Hematopoietic multipotent progenitor cell treated with erythropoietin and hydrocortisone succinate and interleukin-3 and kit ligand, for 4 days (in vitro differentiated cells): ENCODE measurements around the gene TBRG4.

Source experiments
- DNase-seq: peaks from one replicate; pipeline ENCODE4 v3.0.0-alpha.2; 2015

Gene TBRG4

GRCh38 chr7:45140827-45141226 lies 29.3 kb upstream of the TBRG4 start:
- peak; percentile 54 for DNase-seq

- DNase-seq = peak; percentile 65
Measured at GRCh38 chr7:45138433-45139267, 27.2 kb upstream of the TBRG4 start.

GRCh38 chr7:45136106-45137060 lies 24.9 kb upstream of the TBRG4 start:
- peak; percentile 91 for DNase-seq

GRCh38 chr7:45133877-45134276 lies 22.4 kb upstream of the TBRG4 start:
- no peak for DNase-seq

- no peak for DNase-seq
Measured at GRCh38 chr7:45133352-45133751, 21.9 kb upstream of the TBRG4 start.

GRCh38 chr7:45132708-45133320 lies 21.3 kb upstream of the TBRG4 start:
- DNase-seq = no peak

DNA sequence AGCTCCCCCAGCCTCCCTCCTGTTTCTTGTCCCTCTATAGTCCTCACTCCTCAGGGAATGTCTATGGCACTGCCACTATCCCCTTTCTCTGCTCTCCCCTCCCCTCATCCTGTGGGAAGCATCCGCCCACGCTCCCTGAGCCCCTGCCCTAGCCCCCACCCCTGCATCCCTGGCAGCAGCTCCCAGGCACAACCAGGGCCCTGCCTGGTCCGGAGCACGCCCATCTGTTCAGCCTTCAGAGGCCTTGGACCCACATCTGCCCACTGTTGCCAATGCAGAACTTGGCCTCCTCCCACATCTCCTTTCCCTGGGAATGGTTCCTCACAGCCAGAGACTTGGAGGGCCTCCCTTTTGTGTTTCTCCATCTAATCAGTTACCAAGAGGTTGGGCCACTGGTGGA lies 20.4 kb upstream of the TBRG4 start:
- DNase-seq = no peak

DNA sequence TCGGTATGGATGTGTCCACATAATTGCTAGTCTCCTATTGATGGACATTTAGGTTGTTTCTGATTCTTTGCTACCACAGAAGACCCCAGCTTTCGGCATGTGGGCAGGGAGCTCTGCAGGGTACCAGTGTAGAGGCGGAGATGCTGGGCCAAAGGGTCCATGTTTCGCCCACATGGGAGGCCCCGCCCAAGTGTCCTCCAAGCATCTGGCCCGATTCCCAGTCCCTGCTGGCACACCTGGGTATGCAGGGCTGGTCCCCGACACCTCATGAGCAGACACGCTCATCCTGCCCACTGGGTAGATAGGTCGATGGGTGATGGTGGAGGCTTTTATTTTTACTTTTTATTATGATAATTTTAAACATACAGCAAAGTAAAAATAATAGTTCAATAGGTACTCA lies 19.4 kb upstream of the TBRG4 start:
- DNase-seq = no peak

DNA sequence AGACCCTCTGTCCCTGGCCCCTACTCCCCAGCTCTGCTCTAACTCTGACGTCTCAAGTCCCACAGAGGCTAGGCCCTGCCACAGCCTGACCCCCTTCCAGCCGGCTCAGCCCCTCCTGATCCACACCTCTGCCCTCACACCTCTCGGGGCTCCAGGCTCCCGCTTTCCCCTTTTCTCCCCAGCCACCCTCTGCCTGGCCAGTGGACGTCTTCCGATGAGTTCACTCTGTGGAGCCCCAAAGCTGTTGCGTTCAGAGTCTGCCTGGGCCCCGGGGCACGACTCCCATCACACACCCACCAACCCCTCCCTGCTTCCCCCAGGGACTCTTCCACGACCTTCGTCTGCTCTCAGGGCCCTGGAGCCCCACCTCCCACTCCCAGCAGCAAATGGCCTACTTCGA lies 18.4 kb upstream of the TBRG4 start:
- DNase-seq = no peak

DNA sequence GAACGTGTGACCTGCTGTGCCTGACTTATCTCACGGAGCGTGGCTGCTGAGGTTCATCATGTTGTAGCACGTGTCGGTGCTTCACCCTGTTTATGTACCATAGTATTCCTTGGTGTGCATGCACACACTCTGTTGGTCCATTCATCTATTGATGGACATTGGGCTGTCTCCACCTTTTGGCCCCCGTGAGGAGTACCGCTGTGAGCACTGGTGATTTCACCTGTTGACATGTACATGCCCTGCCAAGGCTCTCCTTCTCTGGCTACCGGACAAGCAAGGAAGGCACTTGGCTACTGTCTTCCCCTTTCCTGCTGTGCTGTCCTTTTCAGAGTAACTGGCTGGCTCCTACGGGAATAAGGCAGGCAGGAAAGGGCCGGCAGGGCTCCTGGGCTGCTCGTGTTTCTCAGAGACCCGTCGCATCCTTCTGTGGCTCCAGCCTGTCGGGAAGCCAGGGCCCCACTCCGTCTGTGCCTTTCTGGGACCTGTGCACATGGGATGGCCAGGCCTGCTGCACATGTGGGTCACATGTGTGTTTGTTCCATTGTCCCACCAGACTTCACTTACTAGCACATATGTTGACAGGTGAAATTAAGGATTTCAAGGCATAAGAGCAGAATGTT lies 17.8 kb upstream of the TBRG4 start:
- DNase-seq = no peak

- DNase-seq = no peak
Measured at GRCh38 chr7:45126920-45127319, 15.4 kb upstream of the TBRG4 start.

GRCh38 chr7:45126201-45126600 lies 14.7 kb upstream of the TBRG4 start:
- no peak for DNase-seq

DNA sequence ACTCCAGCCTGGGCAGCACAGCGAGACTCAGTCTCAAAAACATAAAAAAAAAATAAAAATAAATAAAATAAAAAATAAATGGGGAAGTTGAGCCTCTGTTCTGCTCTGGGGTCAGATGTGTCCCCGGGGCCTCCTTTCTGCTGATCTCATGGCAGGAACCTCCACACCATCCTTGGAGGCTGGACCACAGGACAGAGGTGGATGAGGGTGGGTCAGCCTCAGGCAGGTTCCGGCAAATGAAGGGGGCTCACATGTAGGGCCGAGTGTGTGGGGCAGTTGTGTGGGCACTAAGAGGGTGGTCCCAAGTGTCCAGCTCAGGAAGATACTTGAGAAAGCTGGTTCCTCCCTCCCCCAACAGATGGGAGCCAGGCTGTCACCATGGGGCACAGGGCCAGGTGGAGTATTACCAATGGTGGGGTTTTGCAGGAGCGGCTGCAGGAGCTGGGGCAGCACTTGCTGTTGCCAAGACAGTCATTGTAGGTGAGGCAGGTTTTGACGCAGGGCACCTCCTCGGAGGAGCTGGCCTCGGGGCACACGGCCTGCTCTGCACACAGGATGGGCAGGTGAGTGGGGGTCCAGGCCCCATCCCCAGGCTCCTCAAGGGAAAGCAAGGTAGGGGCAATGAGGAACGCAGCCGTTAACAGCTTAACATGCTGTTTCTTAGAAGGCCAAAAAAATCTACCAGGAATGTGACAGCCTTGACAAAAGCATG lies 13.9 kb upstream of the TBRG4 start:
- no peak for DNase-seq

- DNase-seq = no peak
Measured at GRCh38 chr7:45123913-45124710, 12.6 kb upstream of the TBRG4 start.

GRCh38 chr7:45122975-45123860 lies 11.7 kb upstream of the TBRG4 start:
- DNase-seq = no peak

- DNase-seq = no peak
Measured at GRCh38 chr7:45119550-45119949, 8.1 kb upstream of the TBRG4 start.

DNA sequence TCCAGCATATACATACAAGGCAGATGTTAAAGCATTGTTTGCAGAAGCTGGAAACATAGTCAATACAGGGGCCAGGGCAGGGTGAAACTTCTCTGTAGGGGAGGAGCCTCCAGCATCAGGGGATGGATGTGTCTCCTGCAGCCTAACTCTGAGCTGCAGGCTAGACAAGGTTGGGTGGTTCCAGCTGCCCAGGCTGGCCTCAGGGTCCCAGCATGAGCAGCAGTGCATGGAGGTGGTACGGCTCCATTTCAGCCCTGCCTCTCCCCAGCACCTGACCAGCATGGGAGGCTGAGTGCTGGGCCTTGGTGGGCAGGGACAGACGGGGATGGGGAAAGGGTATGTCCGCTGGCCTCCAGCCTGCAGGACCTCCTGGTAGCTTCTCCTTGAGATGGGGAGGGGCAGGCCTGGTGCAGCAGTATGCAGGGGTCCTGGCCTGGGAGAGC lies 7.4 kb upstream of the TBRG4 start:
- DNase-seq = no peak

- no peak for DNase-seq
Measured at GRCh38 chr7:45118292-45118691, 6.8 kb upstream of the TBRG4 start.

DNA sequence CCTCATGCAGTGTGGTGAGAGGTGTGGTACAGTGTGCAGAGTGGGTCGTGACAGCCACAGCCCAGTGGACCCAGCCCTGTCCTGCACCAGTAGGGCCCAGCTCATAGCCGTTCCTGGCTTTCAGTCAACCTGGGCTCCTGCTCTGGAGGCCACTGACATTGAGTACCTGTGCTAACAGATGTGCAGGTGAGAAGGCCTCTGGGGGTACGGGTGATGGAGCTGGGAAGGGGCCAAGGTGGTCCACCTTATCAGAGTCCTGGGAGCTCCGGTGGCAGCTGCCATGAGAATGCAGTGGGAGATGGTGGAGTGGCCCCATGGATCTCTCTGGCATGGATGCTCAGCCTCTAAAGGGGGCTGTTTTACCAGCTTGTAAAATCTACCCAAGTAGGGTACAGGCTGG lies 6.1 kb upstream of the TBRG4 start:
- DNase-seq = no peak

GRCh38 chr7:45116048-45116447 lies 4.6 kb upstream of the TBRG4 start:
- no peak for DNase-seq
